Stimulated activated CD4-positive, alpha-beta T cell treated with anti-CD3 and anti-CD28 coated beads, Interleukin-12 subunit alpha, Interleukin-12 subunit beta, amount 100 ng/mL, for 48 hours (primary cell): ENCODE results near the gene FNDC3B.
A peak's percentile ranks its signal among the peaks of the same experiment; 100 is the strongest.
"Not testable (repeated sequence)": the region's sequence is repeated elsewhere in the genome, so short reads cannot be mapped to it uniquely, and the experiment has no call there.

Experiments
- DNase-seq, 3 donors: peaks; one replicate each; pipeline ENCODE4 v3.0.0-alpha.2; 2020; ENCODE audit warnings: low read depth in 2 of 3, low spot score in 1 of 3

Gene FNDC3B

DNA sequence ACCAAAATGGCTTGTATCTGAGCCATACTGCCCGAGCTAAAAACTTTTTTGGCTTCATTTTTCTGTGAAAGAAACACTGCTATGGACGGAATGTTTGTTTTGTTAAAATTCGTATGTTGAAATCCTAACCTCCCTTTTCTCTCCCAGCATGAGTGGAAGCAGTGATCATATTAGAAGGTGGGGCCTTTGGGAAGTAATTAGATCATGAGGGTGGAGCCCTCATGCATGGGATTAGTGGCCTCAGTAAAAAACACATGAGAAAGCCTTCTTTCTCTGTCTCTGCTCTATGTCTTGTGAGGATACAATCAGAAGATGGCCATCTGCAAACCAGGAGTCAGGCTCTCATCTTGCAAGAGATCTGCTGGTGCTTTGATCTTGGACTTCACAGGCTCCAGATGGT, 7.4 kb upstream of the FNDC3B start:
- no peak for DNase-seq

DNA sequence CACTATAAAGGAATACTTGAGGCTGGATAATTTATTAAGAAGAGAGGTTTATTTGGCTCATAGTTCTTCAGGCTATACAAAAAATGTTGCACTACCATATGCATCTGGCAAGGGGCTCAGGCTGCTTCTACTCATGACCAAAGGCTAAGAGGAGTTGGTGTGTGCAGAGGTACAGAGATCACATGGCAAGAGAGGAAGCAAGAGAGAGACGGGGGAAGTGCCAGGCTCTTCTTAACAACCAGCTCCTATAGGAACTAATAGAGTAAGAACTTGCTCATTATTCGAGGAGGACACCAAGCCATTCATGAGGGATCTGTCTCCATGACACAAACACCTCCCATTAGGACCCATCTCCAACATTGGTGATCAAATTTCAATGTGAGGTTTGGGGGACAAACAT, 6.0 kb upstream of the FNDC3B start:
- no peak for DNase-seq

GRCh38 chr3:172034786-172035685, 4.3 kb upstream of the FNDC3B start:
- no peak for DNase-seq

GRCh38 chr3:172036541-172037215, 2.7 kb upstream of the FNDC3B start:
- no peak for DNase-seq

DNA sequence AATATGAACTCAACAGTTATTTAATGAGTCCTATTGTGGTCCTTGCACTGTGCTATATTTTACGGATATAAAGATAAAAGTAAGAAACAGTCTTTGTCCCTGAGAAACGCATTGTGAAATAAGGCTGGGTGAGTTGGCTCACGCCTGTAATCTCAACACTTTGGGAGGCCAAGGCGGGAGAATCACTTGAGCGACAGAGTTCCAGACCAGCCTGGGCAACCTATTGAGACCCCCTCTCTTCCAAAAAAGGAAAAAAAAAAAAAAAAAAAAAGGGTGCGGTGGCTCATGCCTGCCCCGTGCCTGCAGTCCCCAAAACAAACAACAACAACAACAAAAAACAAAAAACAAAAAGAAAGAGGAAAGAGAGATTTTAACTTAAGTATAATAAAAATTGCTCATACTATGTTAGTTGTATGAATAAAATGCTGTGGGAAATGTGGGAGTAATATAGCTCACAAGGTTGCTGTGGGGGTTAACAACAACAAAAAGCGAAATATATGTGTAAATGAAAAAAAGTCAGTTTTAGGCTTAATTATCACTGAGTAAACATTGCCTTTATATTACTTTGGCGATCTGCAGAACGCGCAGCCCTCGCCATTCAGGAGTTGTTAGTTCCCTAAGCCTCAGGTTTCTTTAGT, 461 bp upstream of the FNDC3B start:
- no peak for DNase-seq

- DNase-seq = peak in 2 of 3 donors; percentile 4 to 18
Observed at GRCh38 chr3:172040078-172040980, 951 bp downstream of the FNDC3B start.

DNA sequence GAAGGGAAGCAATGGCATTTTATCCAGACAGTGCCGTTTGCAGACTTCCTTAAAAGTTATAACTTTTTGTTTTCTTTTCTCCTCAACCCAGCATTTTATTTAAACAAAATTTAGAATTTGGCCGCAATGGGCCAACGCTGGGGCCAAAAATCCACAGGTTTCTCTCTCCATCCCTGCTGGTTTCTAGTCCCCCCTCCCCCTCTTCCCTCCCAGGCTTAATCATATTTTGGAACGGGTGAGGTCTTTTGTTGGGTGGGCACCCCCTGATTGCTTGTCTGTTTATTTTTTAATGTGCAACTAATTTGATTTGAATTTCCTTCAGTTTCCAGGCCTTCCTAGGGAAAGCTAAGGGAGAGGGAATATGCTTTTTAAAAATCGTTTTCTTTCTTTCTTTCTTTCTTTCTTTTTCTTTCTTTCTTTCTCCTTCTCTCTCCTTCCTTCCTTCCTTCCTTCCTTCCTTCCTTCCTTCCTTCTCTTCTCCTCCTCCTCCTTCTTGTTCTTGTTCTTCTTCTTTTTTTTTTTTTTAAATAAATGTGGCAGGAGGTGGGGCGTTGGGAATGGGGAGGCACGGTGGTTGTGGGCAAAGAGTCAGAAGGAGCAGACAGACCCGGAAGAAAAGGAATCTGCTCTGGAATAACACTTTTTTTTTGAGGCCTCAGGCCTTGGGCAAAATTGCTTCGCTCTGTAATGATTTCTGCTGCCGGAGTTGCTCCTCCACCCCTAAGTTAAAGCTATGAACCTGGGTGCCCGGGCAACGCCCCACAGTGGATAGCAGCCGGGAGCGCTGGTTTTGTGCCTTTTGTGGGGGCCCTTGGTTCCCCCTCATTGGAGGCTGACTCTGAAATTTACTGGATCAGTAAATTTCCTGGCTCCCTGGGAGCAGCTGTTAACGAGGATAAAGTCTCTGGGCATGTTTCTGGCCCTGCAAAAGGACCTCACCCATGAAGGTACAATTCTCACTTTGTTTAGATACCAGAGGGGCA, 1.9 kb downstream of the FNDC3B start:
- DNase-seq = no peak

- DNase-seq = no peak
Observed at GRCh38 chr3:172042136-172042662, 2.8 kb downstream of the FNDC3B start.

DNA sequence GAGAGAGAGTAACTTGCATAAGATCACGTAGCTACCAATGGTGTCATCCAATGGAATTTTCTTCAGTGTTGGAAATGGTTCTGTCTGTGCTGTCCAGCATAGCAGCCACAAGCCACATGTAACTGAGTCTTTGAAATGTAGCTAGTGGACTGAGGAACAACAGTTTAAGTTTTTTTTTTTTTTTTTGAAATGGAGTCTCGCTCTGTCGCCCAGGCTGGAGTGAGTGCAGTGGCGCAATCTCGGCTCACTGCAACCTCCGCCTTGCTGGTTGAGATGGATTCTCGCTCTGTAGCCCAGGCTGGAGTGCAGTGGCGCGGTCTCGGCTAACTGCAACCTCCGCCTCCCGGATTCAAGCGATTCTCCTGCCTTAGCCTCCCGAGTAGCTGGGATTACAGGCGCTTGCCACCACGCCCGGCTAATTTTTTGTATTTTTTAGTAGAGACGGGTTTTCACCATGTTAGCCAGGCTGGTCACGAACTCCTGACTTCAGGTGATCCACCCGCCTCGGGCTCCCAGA, 3.3 kb downstream of the FNDC3B start:
- not testable (repeated sequence) for DNase-seq

- DNase-seq = no peak
Observed at GRCh38 chr3:172043233-172043632, 3.9 kb downstream of the FNDC3B start.

DNA sequence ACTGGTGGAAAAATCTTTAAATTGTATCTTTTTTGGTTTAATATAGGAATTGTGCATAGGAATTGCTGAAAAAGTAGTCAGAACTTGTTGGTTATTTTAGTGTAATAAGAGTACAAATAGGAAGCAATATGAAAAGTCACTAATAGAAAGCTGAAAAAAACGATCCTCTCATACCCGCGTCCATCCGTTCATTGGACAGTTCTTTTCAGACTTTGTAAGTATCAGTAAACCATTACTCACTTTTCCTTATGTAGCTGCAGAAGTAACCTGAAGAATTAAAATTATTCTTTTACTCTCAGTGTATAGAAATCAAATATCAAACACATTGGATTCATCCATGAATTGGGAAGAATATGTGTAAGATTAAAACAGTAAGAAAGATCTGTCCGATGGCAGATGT, 4.4 kb downstream of the FNDC3B start:
- no peak for DNase-seq

DNA sequence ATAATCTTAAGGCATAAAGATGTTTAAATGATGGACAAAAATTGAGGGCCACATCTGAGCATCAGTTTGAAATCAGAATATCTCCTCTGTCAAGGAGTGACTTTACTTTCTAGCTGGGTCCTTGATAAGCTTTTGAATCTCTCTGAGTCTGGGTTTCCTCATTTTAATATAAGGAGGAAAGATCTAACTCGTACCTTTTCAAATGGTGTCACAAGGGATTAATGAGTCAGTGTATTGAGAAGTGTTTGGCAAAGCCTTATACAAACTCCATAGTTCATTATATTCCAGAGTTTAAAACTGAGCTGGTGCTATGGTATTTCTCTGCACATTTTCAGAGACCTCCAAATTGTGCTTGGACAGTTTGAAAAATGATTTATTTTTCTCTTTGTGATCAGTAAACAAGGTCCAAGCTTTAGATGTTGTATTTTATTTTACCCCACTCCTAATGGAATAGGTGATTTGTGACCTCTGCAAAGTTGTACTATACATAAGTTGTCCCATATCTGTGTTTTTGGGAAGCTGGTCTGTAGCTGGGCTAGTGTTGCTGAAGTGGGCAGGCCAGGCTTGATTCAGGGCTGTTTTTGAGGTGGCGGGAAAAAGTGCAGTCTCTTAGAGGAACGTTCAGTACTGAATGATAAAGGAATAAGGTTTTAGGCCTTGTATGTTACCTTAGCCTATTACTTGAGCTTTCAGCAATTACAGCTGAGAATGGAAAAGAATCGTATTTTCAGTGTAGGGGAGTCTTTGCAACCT, 5.6 kb downstream of the FNDC3B start:
- no peak for DNase-seq

- DNase-seq = no peak
Observed at GRCh38 chr3:172046268-172046915, 7.0 kb downstream of the FNDC3B start.

DNA sequence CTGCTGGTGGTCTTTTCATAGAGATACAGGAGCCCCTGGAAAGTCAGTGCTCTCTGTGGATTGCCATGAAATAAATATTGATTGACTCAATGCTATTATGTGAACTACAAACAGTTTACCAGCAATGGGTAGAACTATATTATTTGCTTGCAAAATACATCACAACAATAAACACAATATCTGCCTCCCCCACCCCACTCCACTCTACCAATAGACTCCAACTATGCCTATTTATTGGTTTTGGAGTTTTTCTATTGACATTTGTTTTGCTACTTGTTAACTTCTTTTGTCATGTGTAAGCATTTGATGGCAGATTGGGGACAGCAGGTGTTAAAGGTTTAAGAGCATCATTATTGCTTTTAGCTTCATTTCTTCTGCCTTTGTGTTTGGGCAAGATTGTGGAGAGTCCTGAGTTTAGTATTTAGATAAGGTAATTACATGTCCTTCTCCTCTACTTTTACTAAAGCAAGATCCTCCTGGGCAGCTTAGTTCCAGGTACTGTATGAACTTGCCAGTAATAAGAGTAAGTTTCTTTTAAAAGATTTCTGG, 8.3 kb downstream of the FNDC3B start:
- DNase-seq = no peak

DNA sequence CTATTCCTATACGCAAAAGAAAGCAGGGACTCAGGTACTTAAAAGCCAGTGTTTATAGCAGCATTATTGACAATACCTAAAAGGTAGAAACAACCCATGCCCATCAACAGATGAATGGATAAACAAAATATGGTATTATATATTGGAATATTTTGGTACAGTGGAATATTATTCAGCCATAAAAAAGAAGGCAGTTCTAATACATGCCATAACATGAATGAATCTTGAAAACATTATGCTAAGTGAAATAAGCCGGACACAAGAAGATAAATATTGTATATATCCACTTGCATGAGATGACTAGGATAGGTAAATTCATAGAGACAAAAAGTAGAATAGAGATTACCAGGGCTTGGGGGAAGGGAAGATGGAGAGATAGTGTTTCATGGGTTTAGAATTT, 9.2 kb downstream of the FNDC3B start:
- no peak for DNase-seq

GRCh38 chr3:172051310-172051956, 12.1 kb downstream of the FNDC3B start:
- no peak for DNase-seq

DNA sequence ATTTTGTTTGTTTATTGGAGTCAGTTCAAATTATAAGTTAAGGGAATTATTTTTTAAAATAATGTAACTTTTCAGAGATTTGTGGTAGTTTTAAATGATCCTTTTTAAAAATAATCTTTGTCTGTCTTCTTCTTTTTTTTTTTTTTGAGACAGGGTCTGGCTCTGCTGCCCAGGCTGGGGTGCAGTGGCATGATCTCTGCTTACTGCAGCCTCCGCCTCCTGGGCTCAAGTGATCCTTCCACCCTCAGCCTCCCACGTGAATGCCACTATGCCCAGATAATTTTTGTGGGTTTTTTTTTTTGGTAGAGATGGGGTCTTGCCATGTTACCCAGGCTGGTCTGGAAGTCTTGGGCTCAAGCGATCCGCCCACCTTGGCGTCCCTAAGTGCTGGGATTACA, 12.6 kb downstream of the FNDC3B start:
- no peak for DNase-seq
